Choroid plexus epithelial cell (primary cell): ENCODE data around the gene CSTF1.
A peak's percentile ranks its signal among the peaks of the same experiment; 100 is the strongest.
"Not testable (repeated sequence)": the region's sequence is repeated elsewhere in the genome, so short reads cannot be mapped to it uniquely, and the experiment has no call there.

ENCODE experiments used
- DNase-seq: peaks from one replicate; pipeline ENCODE4 v3.0.0-alpha.2; 2010; ENCODE audit warnings: low read depth
- H3K4me3 ChIP-seq: 2 replicates; pipeline ENCODE4 v1.5.1; 2011; ENCODE audit warnings: low read depth, mild to moderate bottlenecking, control low read depth, low read length, moderate library complexity
- CTCF ChIP-seq: conservative IDR thresholded peaks from 2 replicates; pipeline ENCODE4 v1.5.1; 2011; ENCODE audit warnings: low read depth, mild to moderate bottlenecking, control low read depth, inconsistent platforms, low read length, moderate library complexity

CSTF1 gene

GRCh38 chr20:56391037-56391436 lies 1.4 kb upstream of the CSTF1 start:
- DNase-seq, result no peak
- TF ChIP-seq CTCF, result no peak
- peak overlapping the region; percentile 76 for H3K4me3 ChIP-seq

DNA sequence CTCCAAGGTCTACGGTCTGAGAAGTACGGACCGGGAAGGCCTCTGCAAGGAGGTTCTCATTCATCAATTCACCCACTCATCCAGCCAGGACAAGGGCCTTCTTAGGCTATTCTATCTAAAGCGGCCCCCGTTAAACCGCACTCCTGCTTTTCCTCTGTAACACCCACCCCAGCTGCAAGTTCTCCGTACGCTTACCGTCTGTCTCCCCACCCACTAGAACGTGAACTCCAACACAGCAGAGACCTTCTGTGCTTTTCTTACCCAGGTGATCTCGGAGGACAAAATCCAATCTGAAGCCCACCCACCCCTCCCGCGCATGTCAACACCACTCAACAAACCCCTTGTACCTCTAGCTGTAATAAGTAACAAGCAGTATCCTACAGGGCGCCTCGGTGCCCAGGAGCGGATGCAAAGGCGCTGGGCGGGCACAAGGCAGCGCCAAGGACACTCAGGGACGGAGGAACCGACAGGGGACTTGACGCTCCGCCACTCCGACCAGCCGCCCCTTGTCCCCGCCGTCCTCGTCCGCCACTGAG lies 781 bp upstream of the CSTF1 start:
- peak; percentile 26 for DNase-seq
- no peak for TF ChIP-seq CTCF
- H3K4me3 ChIP-seq, result peak overlapping the region; percentile 76

DNA sequence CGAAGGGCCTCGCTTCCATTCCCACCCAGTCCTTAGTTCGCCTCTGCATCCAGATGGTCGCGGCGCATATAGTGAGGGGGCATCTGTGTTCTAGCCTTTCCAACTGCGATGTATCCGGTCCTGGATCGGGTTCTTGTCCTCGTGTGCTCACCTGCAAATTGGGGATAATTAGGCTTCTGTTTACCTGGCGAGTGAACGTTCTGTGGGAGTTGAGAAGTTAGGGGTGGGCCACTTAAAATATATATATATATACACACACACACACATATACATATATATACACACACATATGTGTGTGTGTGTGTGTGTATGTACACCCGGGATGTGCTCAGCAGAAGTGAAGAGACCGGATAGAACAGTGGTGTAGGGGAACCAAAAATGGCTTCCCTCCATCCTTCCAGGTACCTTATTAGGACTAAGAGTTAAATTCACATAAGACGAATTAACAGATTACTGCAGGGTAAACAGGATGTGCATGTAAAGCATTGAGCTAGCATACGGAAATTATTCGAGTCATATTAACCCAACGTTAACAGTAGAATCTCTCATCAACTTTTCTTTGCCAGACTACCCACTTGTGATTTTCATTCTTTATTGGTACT lies 537 bp downstream of the CSTF1 start:
- peak; percentile 24 for DNase-seq
- peak overlapping the region; percentile 76 for H3K4me3 ChIP-seq
- TF ChIP-seq CTCF, result no peak

DNA sequence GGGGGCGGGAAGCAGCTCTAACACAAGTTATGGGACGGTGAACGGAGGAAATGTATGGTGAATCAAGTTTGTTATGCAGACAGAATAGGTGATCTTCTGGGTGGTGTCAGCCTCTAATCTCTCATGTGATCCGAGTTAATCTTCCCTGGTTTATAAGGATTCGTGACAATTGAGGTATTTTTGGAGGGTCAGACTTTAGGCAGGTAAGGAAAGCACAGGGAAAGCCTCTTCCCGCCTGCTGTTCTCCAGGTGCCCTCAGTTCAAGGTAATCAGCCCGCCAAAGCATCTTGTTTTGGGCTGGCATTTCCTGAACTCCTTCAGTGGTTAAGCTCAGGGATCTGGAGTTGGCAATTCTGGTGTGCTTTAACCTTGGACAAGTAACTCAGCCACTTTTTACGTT lies 1.2 kb downstream of the CSTF1 start:
- peak overlapping the region; percentile 76 for H3K4me3 ChIP-seq
- TF ChIP-seq CTCF, result no peak
- no peak for DNase-seq

DNA sequence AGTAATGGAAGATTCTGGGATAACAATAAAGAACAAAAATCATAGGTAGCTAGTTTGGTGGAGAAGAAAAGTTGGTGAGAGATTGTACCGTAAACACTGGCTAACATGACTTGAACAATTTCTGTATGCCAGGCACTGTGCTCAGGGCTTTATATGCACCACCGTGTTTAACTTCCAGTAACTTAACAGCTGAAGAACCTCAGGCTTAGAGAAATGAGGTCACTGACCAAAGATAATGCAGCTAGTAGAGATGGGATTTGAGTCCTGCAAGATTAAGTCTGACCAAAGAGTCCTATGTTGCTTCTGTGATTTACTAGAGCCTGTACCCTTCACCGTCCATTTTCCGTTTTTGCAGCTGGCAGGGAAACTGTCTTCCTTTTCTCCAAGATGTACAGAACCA lies 2.7 kb downstream of the CSTF1 start:
- TF ChIP-seq CTCF, result no peak
- no peak overlapping the region for H3K4me3 ChIP-seq
- no peak for DNase-seq

GRCh38 chr20:56400001-56400640 lies 7.7 kb downstream of the CSTF1 start:
- H3K4me3 ChIP-seq, result no peak overlapping the region
- peak; percentile 93 for DNase-seq
- TF ChIP-seq CTCF, result peak; percentile 83

DNA sequence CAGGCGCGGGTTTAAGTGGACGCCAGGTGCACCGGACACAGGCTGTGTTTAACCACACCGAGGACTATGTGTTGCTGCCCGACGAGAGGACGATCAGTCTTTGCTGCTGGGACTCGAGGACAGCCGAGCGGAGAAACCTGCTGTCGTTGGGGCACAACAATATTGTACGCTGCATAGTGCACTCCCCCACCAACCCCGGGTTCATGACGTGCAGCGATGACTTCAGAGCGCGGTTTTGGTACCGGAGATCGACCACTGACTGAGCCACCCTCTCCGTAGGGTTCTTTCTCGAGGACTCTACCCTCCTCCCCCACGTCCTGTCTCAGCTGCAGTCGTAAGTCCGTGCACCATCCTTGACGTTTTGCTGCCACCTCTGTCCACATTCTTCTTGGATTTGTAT lies 11.0 kb downstream of the CSTF1 start:
- TF ChIP-seq CTCF, result no peak
- DNase-seq, result no peak
- H3K4me3 ChIP-seq, result no peak overlapping the region

GRCh38 chr20:56405356-56405755 lies 12.9 kb downstream of the CSTF1 start:
- H3K4me3 ChIP-seq, DNase-seq: not testable (repeated sequence)
